Neural progenitor cell (in vitro differentiated cells): ENCODE data around the gene KRT37. TPM values are rescaled to one million over a fixed set of nuclear protein-coding genes. Genes with fewer than 3 reads are reported as not detected.
"Not testable (repeated sequence)": the region's sequence is repeated elsewhere in the genome, so short reads cannot be mapped to it uniquely, and the experiment has no call there.

Source experiments
- DNase-seq: peaks from one replicate; pipeline ENCODE4 v3.0.0-alpha.2; 2016; ENCODE audit warnings: low spot score
- H2AFZ ChIP-seq: fragments of 200-600 bp; sonication (generic); replicated peaks from 2 replicates; pipeline ENCODE4 v1.6.1; 2016; ENCODE audit warnings: antibody characterized with exemption
- H3F3A ChIP-seq: fragments of 200-600 bp; sonication (generic); 2 replicates; pipeline ENCODE4 v1.6.1; 2016; ENCODE audit warnings: antibody characterized with exemption, low read depth
- H3K27ac ChIP-seq: fragments of 200-600 bp; sonication (generic); 2 replicates; pipeline ENCODE4 v1.5.1; 2016; ENCODE audit warnings: mild to moderate bottlenecking
- H3K27me3 ChIP-seq: fragments of 200-600 bp; sonication (generic); 2 replicates; pipeline ENCODE4 v1.6.1; 2016; ENCODE audit warnings: mild to moderate bottlenecking, moderate library complexity
- H3K36me3 ChIP-seq: fragments of 200-600 bp; sonication (generic); 2 replicates; pipeline ENCODE4 v1.5.1; 2016
- H3K4me1 ChIP-seq: fragments of 200-600 bp; sonication (generic); 2 replicates; pipeline ENCODE4 v1.6.1; 2016; ENCODE audit warnings: mixed run types
- H3K4me2 ChIP-seq: fragments of 200-600 bp; sonication (generic); 2 replicates; pipeline ENCODE4 v1.6.1; 2016
- H3K4me3 ChIP-seq: fragments of 200-600 bp; sonication (generic); 2 replicates; pipeline ENCODE4 v1.5.1; 2016
- H3K79me2 ChIP-seq: fragments of 200-600 bp; sonication (generic); 2 replicates; pipeline ENCODE4 v1.6.1; 2016; ENCODE audit warnings: low read depth
- H3K9ac ChIP-seq: fragments of 200-600 bp; sonication (generic); 2 replicates; pipeline ENCODE4 v1.6.1; 2016
- H3K9me3 ChIP-seq: fragments of 200-600 bp; sonication (generic); 2 replicates; pipeline ENCODE4 v1.5.1; 2016; ENCODE audit warnings: low read depth
- H4K20me1 ChIP-seq: fragments of 200-600 bp; sonication (generic); 2 replicates; pipeline ENCODE4 v1.6.1; 2016; ENCODE audit warnings: low read depth
- H3K27ac Mint-ChIP-seq: 3 replicates; pipeline ENCODE4 v1.8.0; 2021; ENCODE audit warnings: mixed read lengths
- H3K27me3 Mint-ChIP-seq: 2 replicates; pipeline ENCODE4 v1.8.0; 2022; ENCODE audit warnings: low read depth, mild to moderate bottlenecking, inconsistent platforms, moderate library complexity, mixed read lengths; ENCODE audit not compliant: insufficient read depth
- H3K36me3 Mint-ChIP-seq: 3 replicates; pipeline ENCODE4 v1.8.0; 2021; ENCODE audit warnings: mixed read lengths
- H3K4me1 Mint-ChIP-seq: 3 replicates; pipeline ENCODE4 v1.8.0; 2021; ENCODE audit warnings: mixed read lengths
- H3K4me3 Mint-ChIP-seq: 3 replicates; pipeline ENCODE4 v1.8.0; 2021; ENCODE audit warnings: mild to moderate bottlenecking, moderate library complexity, mixed read lengths
- H3K9me3 Mint-ChIP-seq: 3 replicates; pipeline ENCODE4 v1.8.0; 2020; ENCODE audit warnings: mixed read lengths
- CTCF ChIP-seq: fragments of 200-600 bp; sonication (generic); IDR thresholded peaks from 2 replicates; pipeline ENCODE4 v1.5.1; 2017; ENCODE audit warnings: antibody characterized with exemption, mild to moderate bottlenecking
- EZH2 ChIP-seq: fragments of 200-600 bp; sonication (generic); IDR thresholded peaks from 2 replicates; pipeline ENCODE4 v1.6.1; 2017; ENCODE audit warnings: antibody characterized with exemption, mild to moderate bottlenecking, moderate library complexity
- EZH2phosphoT487 ChIP-seq: fragments of 200-600 bp; sonication (generic); IDR thresholded peaks from 2 replicates; pipeline ENCODE4 v1.6.1; 2017; ENCODE audit warnings: antibody characterized with exemption
- total RNA-seq: library from RNA; depleted of rRNA; stranded (reverse); fragments of >200 nt; gene quantifications from 2 replicates; pipeline ENCODE4 v1.2.3, GENCODE V29; 2015; ENCODE audit warnings: low replicate concordance

KRT37 gene
- total RNA-seq, 1 donor from 2014 or later, result not detected

GRCh38 chr17:41383690-41384089 lies 40.7 kb downstream of the KRT37 start:
- no peak overlapping the region for H3K27ac ChIP-seq
- no peaks in the 10 kb centered on the region for H4K20me1 ChIP-seq
- no peaks in the 10 kb centered on the region for H3K4me1 Mint-ChIP-seq
- H3K4me2 ChIP-seq, result no peak overlapping the region
- no peak overlapping the region for H3K9ac ChIP-seq
- H3F3A ChIP-seq, result no peaks in the 10 kb centered on the region
- no peaks in the 10 kb centered on the region for H3K9me3 ChIP-seq
- no peaks in the 10 kb centered on the region for H3K79me2 ChIP-seq
- no peaks in the 10 kb centered on the region for H3K4me1 ChIP-seq
- peaks cover 8% of the 10 kb centered on the region for H3K9me3 Mint-ChIP-seq
- H3K27me3 Mint-ChIP-seq, result peaks cover 2% of the 10 kb centered on the region
- no peaks in the 10 kb centered on the region for H3K36me3 Mint-ChIP-seq
- H3K27me3 ChIP-seq, result no peaks in the 10 kb centered on the region
- DNase-seq, result no peak
- no peak overlapping the region for H2AFZ ChIP-seq
- H3K4me3 ChIP-seq, result no peak overlapping the region
- H3K36me3 ChIP-seq, result no peaks in the 10 kb centered on the region
- H3K4me3 Mint-ChIP-seq, result no peak overlapping the region
- no peak overlapping the region for H3K27ac Mint-ChIP-seq
- no peak for TF ChIP-seq EZH2phosphoT487
- TF ChIP-seq CTCF, result no peak
- no peak for TF ChIP-seq EZH2

GRCh38 chr17:41382394-41382793 lies 42.0 kb downstream of the KRT37 start:
- no peak overlapping the region for H3K4me2 ChIP-seq
- no peaks in the 10 kb centered on the region for H3K4me1 ChIP-seq
- no peak overlapping the region for H3K4me3 ChIP-seq
- H3K36me3 ChIP-seq, result no peaks in the 10 kb centered on the region
- Mint-ChIP-seq H3K4me1 (no peaks in the 10 kb centered on the region), H3K9me3 (peaks cover 6% of the 10 kb centered on the region), H3K27ac (no peak overlapping the region), H3K27me3 (peaks cover 2% of the 10 kb centered on the region), H3K4me3 (no peak overlapping the region), H3K36me3 (no peaks in the 10 kb centered on the region)
- no peak overlapping the region for H3K9ac ChIP-seq
- H3K79me2 ChIP-seq, result no peaks in the 10 kb centered on the region
- no peak for DNase-seq
- TF ChIP-seq EZH2 (no peak), EZH2phosphoT487 (no peak), CTCF (no peak)
- H3F3A ChIP-seq, result no peaks in the 10 kb centered on the region
- no peak overlapping the region for H3K27ac ChIP-seq
- no peaks in the 10 kb centered on the region for H4K20me1 ChIP-seq
- H3K9me3 ChIP-seq, result no peaks in the 10 kb centered on the region
- H2AFZ ChIP-seq, result no peak overlapping the region
- no peaks in the 10 kb centered on the region for H3K27me3 ChIP-seq

GRCh38 chr17:41381943-41382342 lies 42.4 kb downstream of the KRT37 start, which contains the start of gene KRT34:
KRT34 (minus strand) TSS chr17:41382306; CDS start chr17:41382246, 60 bp downstream.
- not testable (repeated sequence) for H3K4me3 Mint-ChIP-seq, H3K27ac Mint-ChIP-seq, H3K27me3 ChIP-seq, H3K9me3 ChIP-seq, H3K79me2 ChIP-seq, H3K4me1 Mint-ChIP-seq, H4K20me1 ChIP-seq, H3K27me3 Mint-ChIP-seq, H3K4me2 ChIP-seq, H3K9me3 Mint-ChIP-seq, H3K27ac ChIP-seq, H3K4me1 ChIP-seq, H3K36me3 Mint-ChIP-seq, H3F3A ChIP-seq, H3K36me3 ChIP-seq, DNase-seq, H3K9ac ChIP-seq, H3K4me3 ChIP-seq, H2AFZ ChIP-seq

DNA sequence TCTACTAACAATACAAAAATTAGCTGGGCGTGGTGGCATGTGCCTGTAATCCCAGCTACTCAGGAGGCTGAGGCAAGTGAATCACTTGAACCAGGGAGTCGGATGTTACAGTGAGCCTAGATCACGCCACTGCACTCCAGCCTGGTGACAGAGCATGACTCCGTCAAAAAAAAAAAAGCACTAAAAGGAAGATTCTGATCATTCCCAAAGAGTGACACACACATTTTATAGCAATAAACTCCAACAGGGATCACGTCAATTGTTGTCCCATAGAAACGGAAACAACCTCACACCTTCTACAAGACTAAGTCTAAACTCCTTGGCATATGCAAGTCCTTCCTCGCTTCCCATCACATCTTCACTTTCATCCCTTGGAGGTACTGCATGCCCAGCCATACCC lies 44.3 kb downstream of the KRT37 start:
- not testable (repeated sequence) for H3K9me3 ChIP-seq, H3K4me2 ChIP-seq, H3K9ac ChIP-seq

More for the DNA sequence above, 44.3 kb downstream of the KRT37 start:
- H3K27ac ChIP-seq, H3K36me3 ChIP-seq, H3K27me3 ChIP-seq, H3K4me3 Mint-ChIP-seq, H3F3A ChIP-seq, H3K9me3 Mint-ChIP-seq, H3K27me3 Mint-ChIP-seq, H3K4me3 ChIP-seq, H3K4me1 ChIP-seq, H2AFZ ChIP-seq, H3K36me3 Mint-ChIP-seq, DNase-seq, H3K27ac Mint-ChIP-seq, H3K79me2 ChIP-seq, H4K20me1 ChIP-seq, H3K4me1 Mint-ChIP-seq: not testable (repeated sequence)
